ENCODE results near the gene PTPRA.

- TF ChIP-seq CTCF (IDR thresholded peaks at IDR 0.05) = no peak
- TF ChIP-seq EZH2 (IDR thresholded peaks at IDR 0.05; ENCODE audit: borderline replicate concordance, insufficient read depth, low read depth, low read length, poor library complexity, severe bottlenecking) = no peak
These were observed 43.9 kb upstream of the PTPRA start for GRCh38 chr20:2829376-2829775.
